GM18907 (cell line): ENCODE data around the gene MS4A6A.
"Not testable (repeated sequence)": the region's sequence is repeated elsewhere in the genome, so short reads cannot be mapped to it uniquely, and the experiment has no call there.

Source experiments
- ATAC-seq: cut with Tn5 transposase; IDR thresholded peaks from one replicate; pipeline ENCODE4 v1.9.1; 2021; ENCODE audit warnings: mild to moderate bottlenecking, moderate library complexity; ENCODE audit not compliant: unreplicated experiment

MS4A6A gene

GRCh38 chr11:60130496-60130895, 52.4 kb downstream of the MS4A6A start:
- ATAC-seq, result no peak

- no peak for ATAC-seq
Measured at GRCh38 chr11:60129853-60130252, 53.0 kb downstream of the MS4A6A start.

- not testable (repeated sequence) for ATAC-seq
Measured at GRCh38 chr11:60128866-60129265, 54.0 kb downstream of the MS4A6A start.

- no peak for ATAC-seq
Measured at GRCh38 chr11:60128376-60128775, 54.5 kb downstream of the MS4A6A start.

GRCh38 chr11:60127311-60127811, 55.5 kb downstream of the MS4A6A start:
- no peak for ATAC-seq

GRCh38 chr11:60125956-60126585, 56.8 kb downstream of the MS4A6A start:
- no peak for ATAC-seq

- no peak for ATAC-seq
Measured at GRCh38 chr11:60124802-60125432, 58.0 kb downstream of the MS4A6A start.
